IPS DF 6.9 (cell line): ENCODE data around the gene ZNF674.
"Not testable (repeated sequence)": the region's sequence is repeated elsewhere in the genome, so short reads cannot be mapped to it uniquely, and the experiment has no call there.

Source experiments
- DNase-seq: peaks from one replicate; pipeline ENCODE4 v3.0.0-alpha.2; 2013; ENCODE audit warnings: low read depth, low spot score
- H3K27ac ChIP-seq: one replicate; pipeline ENCODE4 v1.5.1; 2013; ENCODE audit warnings: low read length, control low read depth
- H3K27me3 ChIP-seq: 2 replicates; pipeline ENCODE4 v1.6.1; 2013; ENCODE audit warnings: mild to moderate bottlenecking, low read length; ENCODE audit not compliant: control insufficient read depth, insufficient read depth
- H3K36me3 ChIP-seq: 2 replicates; pipeline ENCODE4 v1.6.1; 2013; ENCODE audit warnings: low read length; ENCODE audit not compliant: control insufficient read depth, insufficient read depth
- H3K4me1 ChIP-seq: 2 replicates; pipeline ENCODE4 v1.6.1; 2013; ENCODE audit warnings: low read length; ENCODE audit not compliant: control insufficient read depth, insufficient read depth
- H3K4me3 ChIP-seq: 2 replicates; pipeline ENCODE4 v1.5.1; 2013; ENCODE audit warnings: mild to moderate bottlenecking, low read length
- H3K9me3 ChIP-seq: 2 replicates; pipeline ENCODE4 v1.6.1; 2013; ENCODE audit warnings: low read length, inconsistent platforms; ENCODE audit not compliant: control insufficient read depth, insufficient read depth
- WGBS: extraction: QIAGEN DNeasy Blood & Tissue Kit; methylation state at CpG from one replicate; pipeline ENCODE4 v1.1.7; 2013; ENCODE audit warnings: mixed read lengths, missing lambda C conversion rate; ENCODE audit not compliant: insufficient read length, insufficient coverage; 5-methylcytosine and 5-hydroxymethylcytosine counted together

The ZNF674 gene

DNA sequence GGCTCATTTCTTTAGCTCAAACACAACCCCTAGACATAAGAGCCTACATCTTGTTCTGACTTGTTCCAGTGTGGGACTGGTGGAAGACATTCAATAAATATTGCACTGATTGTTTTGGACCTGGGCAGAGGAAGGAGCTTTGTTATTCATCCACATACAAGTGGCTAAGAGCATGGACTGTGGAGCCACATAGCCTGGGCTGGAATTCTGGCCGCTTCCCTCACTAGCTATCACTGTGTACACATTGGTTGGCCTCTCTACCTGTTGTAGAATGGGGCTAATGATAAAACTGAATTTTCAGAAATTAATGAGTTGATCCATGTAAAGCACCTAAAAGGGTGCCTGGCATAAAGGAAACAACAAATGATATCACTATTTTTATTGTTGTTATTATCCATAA, 80.0 kb downstream of the ZNF674 start:
- Histone ChIP-seq H3K4me1 (no peaks in the 10 kb centered on the region), H3K36me3 (no peaks in the 10 kb centered on the region)
- WGBS, result no CpG with 5 or more reads among the region's 1 CpG

DNA sequence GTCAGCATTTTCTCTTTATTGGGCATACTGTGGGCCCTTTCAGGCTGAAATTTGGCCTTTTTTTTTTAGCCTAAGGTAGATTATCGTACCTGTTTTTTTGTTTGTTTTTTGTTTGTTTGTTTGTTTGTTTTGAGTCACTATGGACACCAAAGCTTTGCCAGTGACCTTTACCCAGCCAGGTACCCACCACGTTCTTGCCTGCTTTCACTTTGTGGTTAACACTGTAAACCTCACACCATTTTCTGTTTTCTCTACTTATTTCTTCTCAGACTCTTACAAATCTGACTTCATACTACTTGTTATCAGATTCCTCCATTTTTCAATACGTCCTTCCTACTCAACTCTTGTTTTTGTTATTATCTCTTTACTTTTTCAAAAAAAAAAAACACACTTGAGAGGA, 81.5 kb downstream of the ZNF674 start:
- DNase-seq, result no peak
- Histone ChIP-seq H3K4me1 (no peaks in the 10 kb centered on the region), H3K4me3 (no peak overlapping the region), H3K36me3 (no peaks in the 10 kb centered on the region; the same call in 1 of the 2 replicates), H3K27me3 (no peaks in the 10 kb centered on the region), H3K9me3 (no peaks in the 10 kb centered on the region), H3K27ac (no peak overlapping the region)
- 100% methylated on average over 1 of the region's 3 CpGs for WGBS

More for the DNA sequence above, 80.0 kb downstream of the ZNF674 start:
- DNase-seq, result no peak
- no peaks in the 10 kb centered on the region for H3K27me3 ChIP-seq
- no peak overlapping the region for H3K4me3 ChIP-seq
- H3K27ac ChIP-seq, result no peak overlapping the region
- H3K9me3 ChIP-seq, result no peaks in the 10 kb centered on the region

DNA sequence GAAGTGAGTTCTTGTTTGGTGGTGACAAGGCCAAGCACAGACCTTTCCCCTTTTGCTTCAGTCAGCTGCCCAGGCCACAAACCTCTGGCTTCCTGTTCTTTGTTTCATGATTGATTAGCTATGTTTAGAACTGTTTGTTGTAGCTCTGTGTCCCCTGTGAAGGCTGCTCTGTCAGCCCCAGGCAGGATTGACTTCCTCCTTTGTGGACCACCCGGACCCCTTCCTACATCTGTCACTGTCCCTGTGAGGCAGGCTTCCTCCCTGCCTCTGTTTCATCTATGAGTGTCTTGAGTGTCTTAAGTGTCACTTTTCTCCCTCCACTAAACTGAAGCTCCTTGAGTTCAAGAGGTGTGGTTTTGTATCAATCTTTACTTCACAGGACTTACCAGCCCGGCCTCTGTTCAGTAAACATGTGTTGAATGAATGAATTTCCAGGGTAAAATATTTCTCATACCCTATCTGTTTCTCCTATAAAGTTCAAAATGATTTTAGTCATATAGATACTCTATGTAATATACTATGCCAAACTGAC, 83.5 kb downstream of the ZNF674 start:
- no CpG with 5 or more reads among the region's 2 CpGs for WGBS
- Histone ChIP-seq H3K27me3 (no peaks in the 10 kb centered on the region), H3K4me3 (no peak overlapping the region), H3K4me1 (no peaks in the 10 kb centered on the region), H3K36me3 (no peaks in the 10 kb centered on the region; the same call in 1 of the 2 replicates), H3K9me3 (no peaks in the 10 kb centered on the region), H3K27ac (no peak overlapping the region)
- no peak for DNase-seq

DNA sequence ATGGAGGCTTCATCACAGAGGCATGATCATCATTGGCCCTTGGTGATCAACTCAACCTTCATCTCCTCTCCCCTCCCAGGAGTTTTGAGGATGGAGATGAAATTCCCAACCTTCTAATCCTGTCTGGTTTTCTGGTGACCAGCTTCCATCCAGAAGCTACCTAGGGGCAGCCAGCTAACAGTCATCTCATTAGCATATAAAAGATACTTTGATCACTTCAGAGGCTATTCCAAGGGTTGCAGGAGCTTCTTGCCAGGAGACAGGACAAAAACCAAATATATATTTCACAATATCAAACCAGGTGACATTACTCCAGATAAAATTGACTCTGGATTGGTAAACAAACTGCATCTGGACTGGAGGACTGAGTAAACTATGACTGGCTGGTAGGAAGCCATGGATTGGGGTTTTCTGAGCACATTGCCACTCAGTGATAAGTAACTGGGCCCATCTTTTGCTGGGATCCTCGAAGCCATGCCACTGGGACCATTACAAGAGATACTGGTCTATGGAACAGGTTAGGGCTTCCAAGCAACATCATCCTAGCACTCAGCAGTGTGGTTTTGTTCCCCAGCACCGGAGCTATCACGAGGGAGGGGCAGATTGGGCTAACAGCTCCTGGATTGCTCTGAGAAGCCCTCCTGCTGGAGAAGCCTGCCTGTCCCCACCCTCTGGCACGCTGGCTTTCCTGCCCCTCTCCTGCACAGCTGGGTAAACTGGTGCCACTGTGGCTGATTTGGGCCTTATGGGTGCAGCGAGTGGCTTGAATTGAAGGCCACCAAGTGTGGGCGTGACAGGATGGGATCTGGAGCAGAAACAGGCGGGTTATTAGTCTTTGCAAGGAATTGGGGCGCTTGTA, 84.2 kb downstream of the ZNF674 start:
- H3K4me3 ChIP-seq, DNase-seq, H3K27ac ChIP-seq, H3K4me1 ChIP-seq, H3K9me3 ChIP-seq, H3K36me3 ChIP-seq, H3K27me3 ChIP-seq: not testable (repeated sequence)
- WGBS, result no CpG with 5 or more reads among the region's 8 CpGs

DNA sequence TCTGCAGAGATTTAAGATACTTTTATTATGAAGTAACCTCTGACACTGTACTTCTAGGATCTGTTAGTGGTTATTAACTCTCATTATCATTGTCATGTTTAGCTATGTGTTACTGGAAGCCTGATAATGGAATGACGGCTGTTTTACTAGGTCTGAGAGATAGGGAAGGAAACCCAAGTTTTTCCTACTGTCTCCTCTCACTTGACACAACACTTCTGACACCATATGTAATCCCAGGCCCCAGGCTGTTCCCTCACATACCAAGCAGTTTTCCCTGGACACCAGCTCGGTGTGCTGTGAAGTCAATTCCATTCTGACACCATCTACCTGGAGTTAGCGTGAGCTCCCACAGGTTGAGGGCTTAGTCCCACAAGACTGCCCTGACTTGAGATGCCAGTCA, 85.6 kb downstream of the ZNF674 start:
- Histone ChIP-seq H3K9me3 (no peaks in the 10 kb centered on the region), H3K4me1 (no peaks in the 10 kb centered on the region), H3K27me3 (no peaks in the 10 kb centered on the region), H3K27ac (no peak overlapping the region), H3K36me3 (no peaks in the 10 kb centered on the region; the same call in 1 of the 2 replicates), H3K4me3 (no peak overlapping the region)
- WGBS, result no CpG with 5 or more reads among the region's 3 CpGs
- DNase-seq, result no peak

DNA sequence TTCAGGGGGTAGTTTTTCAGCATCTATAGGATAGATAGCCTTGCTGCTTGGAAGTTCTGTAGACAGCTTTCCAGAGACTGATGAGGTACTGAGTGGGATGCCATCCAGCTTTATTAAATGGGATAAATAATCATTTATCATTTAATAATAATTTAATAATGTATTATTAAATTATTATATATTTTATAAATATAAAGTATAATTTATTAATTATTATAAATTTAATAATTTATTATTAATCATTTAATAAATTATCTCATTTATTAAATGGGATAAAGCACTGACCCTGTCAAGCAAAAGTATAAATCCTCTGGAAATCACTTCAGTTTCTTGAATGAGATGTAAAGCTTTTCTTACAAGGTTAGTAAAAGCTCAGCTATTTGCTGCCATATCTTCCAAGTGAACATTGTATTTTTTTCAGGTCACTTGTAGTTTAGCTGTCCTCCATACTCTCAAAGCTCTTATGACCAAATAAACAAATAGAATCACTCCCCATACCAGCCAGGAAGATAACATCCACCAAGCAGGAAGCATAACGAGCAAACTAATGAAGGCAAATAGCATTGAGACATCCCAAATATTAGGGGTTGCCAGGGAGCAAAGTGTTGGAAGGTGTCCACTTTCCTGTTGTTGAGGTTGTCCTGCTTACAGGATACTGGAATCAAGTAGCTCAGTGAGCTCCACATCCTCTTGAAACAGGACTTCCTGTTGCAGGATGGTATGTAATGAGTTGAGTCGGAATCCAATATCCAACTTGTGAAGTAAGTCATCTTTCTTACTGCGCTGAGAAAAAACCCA, 88.9 kb downstream of the ZNF674 start:
- Histone ChIP-seq H3K27ac (no peak overlapping the region), H3K36me3 (no peaks in the 10 kb centered on the region; the same call in 1 of the 2 replicates), H3K4me1 (no peaks in the 10 kb centered on the region), H3K27me3 (no peaks in the 10 kb centered on the region), H3K4me3 (no peak overlapping the region), H3K9me3 (no peaks in the 10 kb centered on the region)
- no CpG with 5 or more reads among the region's 3 CpGs for WGBS
- DNase-seq, result no peak
